Left ventricle myocardium inferior (tissue), 1 donor: ENCODE measurements around the gene UBN1. TPM values are rescaled to one million over a fixed set of nuclear protein-coding genes. Genes with fewer than 3 reads are reported as not detected.

Experiments used
- DNase-seq: peaks from one replicate; pipeline ENCODE4 v3.0.0-alpha.2; 2020
- H3K27ac ChIP-seq: fragments of 200-600 bp; replicated peaks from 2 replicates; pipeline ENCODE4 v1.8.0; 2021
- H3K27me3 ChIP-seq: fragments of 200-600 bp; 2 replicates; pipeline ENCODE4 v1.8.0; 2021; ENCODE audit warnings: low read depth
- H3K36me3 ChIP-seq: fragments of 200-600 bp; 2 replicates; pipeline ENCODE4 v1.8.0; 2021
- H3K4me1 ChIP-seq: fragments of 200-600 bp; 2 replicates; pipeline ENCODE4 v1.8.0; 2021
- H3K4me3 ChIP-seq: fragments of 200-600 bp; 2 replicates; pipeline ENCODE4 v1.8.0; 2021; ENCODE audit warnings: mild to moderate bottlenecking, moderate library complexity
- H3K9me3 ChIP-seq: fragments of 200-600 bp; replicated peaks from 2 replicates; pipeline ENCODE4 v1.8.0; 2021
- intact Hi-C: fragments of 100-400 bp; cut with micrococcal nuclease; formaldehyde crosslinking; loops from one replicate; pipeline ENCODE4 v1.11.0; 2022
- total RNA-seq: library from RNA; stranded (reverse); fragmentation: NEBNext Ultra II Directional; extraction: Animal tissue kit (Norgen Biotek cat#: 25700); gene quantifications from one replicate; pipeline ENCODE4 v1.2.1, GENCODE V29; 2021
- TF ChIP-seq, protein P1 (sequence below): fragments of 200-600 bp; IDR thresholded peaks from 2 replicates; pipeline ENCODE4 v1.8.0; 2021; ENCODE audit warnings: antibody characterized with exemption, mild to moderate bottlenecking, borderline replicate concordance
- donor health status: DM: no; HTN: yes; CAD: no; lungs with severe emphysema.

Gene UBN1
- total RNA-seq, 1 donor from 2014 or later, result 41.1 TPM

DNA sequence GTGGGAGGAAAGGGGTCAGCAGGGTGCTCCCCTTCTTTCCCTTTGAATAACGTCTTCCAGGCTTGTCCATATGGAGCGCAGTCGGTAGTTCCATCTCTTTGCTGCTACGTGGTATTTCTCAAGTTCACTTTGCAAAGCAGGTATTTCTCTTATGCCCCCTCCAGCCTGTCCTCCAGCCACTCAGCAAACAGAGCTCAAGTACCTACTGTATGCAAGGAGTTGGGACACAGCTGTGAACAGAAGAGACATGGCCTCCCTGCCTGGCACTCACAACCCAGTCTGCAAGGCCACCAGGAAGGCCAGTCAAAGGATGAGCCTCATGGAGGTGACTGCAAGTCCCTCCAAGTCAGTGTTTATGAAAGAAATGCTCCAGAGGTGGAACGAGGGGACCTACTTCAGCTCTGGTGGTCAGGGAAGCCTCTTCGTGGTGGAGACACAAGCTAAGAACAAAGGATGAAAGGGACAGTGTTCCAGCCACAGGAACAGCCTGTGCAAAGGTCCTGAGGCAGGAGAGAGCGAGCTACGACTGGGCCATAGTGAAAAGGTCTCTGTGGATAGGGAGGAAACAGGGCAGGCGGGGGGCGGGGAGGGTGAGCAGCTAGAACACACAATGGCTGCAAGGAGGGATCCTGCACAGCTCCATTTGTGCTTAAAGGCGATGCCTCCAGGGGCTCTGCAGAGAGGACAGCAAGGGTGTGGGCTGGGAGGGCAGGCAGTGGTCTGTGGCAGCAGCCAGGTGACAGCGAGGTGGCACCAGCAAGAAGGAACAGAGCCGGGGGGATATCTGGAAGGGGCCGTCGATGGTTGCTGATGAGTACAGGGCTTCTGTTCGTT, 57.0 kb downstream of the UBN1 start:
- intact Hi-C loops, result no loop called here
- no peaks in the 10 kb centered on the region for H3K9me3 ChIP-seq
- H3K27me3 ChIP-seq, result no peaks in the 10 kb centered on the region
- no peak for DNase-seq
- H3K27ac ChIP-seq, result no peak overlapping the region
- H3K4me3 ChIP-seq, result no peak overlapping the region
- H3K36me3 ChIP-seq, result no peaks in the 10 kb centered on the region
- no peaks in the 10 kb centered on the region for H3K4me1 ChIP-seq
- TF ChIP-seq, protein P1, sequence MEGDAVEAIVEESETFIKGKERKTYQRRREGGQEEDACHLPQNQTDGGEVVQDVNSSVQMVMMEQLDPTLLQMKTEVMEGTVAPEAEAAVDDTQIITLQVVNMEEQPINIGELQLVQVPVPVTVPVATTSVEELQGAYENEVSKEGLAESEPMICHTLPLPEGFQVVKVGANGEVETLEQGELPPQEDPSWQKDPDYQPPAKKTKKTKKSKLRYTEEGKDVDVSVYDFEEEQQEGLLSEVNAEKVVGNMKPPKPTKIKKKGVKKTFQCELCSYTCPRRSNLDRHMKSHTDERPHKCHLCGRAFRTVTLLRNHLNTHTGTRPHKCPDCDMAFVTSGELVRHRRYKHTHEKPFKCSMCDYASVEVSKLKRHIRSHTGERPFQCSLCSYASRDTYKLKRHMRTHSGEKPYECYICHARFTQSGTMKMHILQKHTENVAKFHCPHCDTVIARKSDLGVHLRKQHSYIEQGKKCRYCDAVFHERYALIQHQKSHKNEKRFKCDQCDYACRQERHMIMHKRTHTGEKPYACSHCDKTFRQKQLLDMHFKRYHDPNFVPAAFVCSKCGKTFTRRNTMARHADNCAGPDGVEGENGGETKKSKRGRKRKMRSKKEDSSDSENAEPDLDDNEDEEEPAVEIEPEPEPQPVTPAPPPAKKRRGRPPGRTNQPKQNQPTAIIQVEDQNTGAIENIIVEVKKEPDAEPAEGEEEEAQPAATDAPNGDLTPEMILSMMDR, result no peak

DNA sequence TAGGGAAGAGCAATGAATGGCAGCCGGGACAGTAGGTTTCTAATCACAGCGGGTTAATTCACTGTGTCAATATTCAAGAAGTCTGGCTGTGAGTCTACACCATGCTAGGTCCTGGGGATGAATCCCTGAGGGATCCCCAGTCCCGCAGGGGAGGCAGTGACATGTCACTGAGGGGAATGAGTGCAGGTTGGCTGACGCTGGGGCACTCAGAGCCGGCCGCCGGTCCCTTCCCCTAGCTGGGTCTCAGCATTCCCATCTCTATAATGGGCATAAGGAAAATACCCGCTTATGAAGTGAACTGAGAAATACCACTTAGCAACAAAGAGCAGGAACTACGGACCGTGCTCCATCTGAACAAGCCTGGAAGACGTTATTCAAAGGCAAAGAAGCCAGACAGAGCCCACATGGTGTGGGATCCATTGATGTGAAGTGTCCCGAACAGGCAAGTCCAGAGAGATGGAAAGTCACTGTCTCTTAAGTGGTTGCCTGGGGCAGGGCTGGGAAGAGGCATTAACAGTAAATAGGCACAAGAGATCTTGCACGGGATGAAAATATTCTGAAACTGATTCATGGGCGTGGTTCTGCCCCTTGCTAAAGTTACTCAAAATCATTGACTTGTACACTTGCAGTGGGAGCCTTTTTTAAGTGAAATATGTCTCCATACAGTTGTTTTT, 57.8 kb downstream of the UBN1 start:
- Histone ChIP-seq H3K4me1 (no peaks in the 10 kb centered on the region), H3K4me3 (no peak overlapping the region), H3K36me3 (no peaks in the 10 kb centered on the region), H3K27me3 (no peaks in the 10 kb centered on the region), H3K9me3 (no peaks in the 10 kb centered on the region), H3K27ac (no peak overlapping the region)
- no peak for DNase-seq
- intact Hi-C loops, result no loop called here
- TF ChIP-seq, protein P1, result no peak

DNA sequence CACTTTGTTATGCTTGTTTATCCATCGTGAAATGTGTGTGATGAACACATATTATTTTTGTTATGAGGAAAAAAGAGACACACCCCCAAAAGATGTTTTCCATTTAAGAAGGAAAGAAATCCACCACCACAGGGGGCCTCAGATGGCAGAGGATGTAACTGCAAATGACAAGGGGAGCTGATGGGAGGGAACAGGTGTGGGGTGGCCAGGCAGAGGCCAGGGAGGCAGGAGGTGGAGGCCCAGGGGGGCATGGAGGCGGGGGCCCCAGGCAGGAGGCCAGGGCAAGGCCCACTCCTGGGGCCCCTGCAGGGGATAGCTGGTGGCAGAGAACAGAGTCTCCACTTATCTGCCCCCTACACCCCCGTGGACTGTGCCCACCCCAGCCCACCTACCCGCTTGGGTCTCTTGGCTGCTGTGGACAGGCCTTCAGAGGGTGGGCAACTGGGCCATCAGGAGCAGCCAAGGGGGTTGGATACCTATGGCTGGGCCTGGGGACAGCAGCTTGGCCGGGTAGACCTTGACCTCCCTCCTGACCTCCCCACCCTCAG, 61.6 kb downstream of the UBN1 start:
- H3K27ac ChIP-seq, result no peak overlapping the region
- TF ChIP-seq, protein P1, result no peak
- no peaks in the 10 kb centered on the region for H3K27me3 ChIP-seq
- intact Hi-C loops, result no loop called here
- peaks cover 5% of the 10 kb centered on the region for H3K4me1 ChIP-seq
- no peaks in the 10 kb centered on the region for H3K36me3 ChIP-seq
- H3K9me3 ChIP-seq, result no peaks in the 10 kb centered on the region
- H3K4me3 ChIP-seq, result no peak overlapping the region
- DNase-seq, result no peak

DNA sequence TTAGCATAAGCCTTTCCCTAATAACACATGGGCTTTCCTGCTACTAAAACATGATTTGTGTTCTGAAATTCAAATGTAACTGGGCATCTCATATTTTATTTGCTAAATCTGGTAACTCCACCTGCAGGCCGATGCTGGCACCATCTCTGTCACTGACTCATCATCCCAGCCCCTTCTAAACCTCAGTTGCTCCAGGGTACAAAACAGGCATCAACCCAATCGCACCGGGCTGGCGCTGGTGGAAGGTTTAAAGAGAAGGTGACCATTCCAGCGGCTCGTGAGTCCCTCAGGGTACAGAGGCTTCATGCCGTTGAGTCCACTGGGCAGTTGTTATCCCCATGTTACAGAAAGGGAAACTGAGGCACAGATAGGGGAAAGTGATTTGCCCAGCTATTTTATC, 62.5 kb downstream of the UBN1 start:
- H3K27ac ChIP-seq, result no peak overlapping the region
- no peaks in the 10 kb centered on the region for H3K9me3 ChIP-seq
- intact Hi-C loops, result no loop called here
- H3K4me3 ChIP-seq, result no peak overlapping the region
- DNase-seq, result no peak
- TF ChIP-seq, protein P1, result no peak
- H3K27me3 ChIP-seq, result no peaks in the 10 kb centered on the region
- H3K36me3 ChIP-seq, result no peaks in the 10 kb centered on the region
- H3K4me1 ChIP-seq, result peaks cover 6% of the 10 kb centered on the region

DNA sequence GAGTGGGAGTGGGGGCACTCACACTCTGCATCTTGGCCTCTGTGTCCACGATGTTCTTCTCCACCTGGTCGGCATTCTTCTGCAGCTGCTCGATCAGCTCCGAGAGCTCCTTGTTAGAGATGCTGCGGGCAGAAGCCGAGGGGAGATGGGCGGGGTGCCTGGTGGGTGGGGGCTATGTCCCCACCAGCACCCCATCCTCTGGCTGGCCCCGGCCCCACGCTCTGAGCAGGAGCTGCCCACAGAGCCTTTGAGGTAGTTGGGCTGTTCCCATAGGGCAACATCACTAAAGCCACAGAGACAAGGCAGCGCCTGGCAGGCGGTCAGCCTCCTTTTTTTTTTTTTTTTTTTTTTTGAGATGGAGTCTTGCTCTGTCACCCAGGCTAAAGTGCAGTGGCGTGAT, 63.5 kb downstream of the UBN1 start:
- no peak overlapping the region for H3K4me3 ChIP-seq
- no peaks in the 10 kb centered on the region for H3K9me3 ChIP-seq
- DNase-seq, result no peak
- intact Hi-C loops, result no loop called here
- H3K36me3 ChIP-seq, result no peaks in the 10 kb centered on the region
- H3K4me1 ChIP-seq, result peaks cover 6% of the 10 kb centered on the region
- H3K27me3 ChIP-seq, result no peaks in the 10 kb centered on the region
- no peak overlapping the region for H3K27ac ChIP-seq
- TF ChIP-seq, protein P1, result no peak
